ENCODE measurements around the gene PHF20.

GRCh38 chr20:35971981-35972380, 200.2 kb downstream of the PHF20 start:
- TF ChIP-seq, protein P1, sequence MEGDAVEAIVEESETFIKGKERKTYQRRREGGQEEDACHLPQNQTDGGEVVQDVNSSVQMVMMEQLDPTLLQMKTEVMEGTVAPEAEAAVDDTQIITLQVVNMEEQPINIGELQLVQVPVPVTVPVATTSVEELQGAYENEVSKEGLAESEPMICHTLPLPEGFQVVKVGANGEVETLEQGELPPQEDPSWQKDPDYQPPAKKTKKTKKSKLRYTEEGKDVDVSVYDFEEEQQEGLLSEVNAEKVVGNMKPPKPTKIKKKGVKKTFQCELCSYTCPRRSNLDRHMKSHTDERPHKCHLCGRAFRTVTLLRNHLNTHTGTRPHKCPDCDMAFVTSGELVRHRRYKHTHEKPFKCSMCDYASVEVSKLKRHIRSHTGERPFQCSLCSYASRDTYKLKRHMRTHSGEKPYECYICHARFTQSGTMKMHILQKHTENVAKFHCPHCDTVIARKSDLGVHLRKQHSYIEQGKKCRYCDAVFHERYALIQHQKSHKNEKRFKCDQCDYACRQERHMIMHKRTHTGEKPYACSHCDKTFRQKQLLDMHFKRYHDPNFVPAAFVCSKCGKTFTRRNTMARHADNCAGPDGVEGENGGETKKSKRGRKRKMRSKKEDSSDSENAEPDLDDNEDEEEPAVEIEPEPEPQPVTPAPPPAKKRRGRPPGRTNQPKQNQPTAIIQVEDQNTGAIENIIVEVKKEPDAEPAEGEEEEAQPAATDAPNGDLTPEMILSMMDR (IDR thresholded peaks at IDR 0.05) = no peak
- no peak for TF ChIP-seq POLR2A (IDR thresholded peaks at IDR 0.05)
